BLaER1 treated with 17β-estradiol and CSF1 and Interleukin-3, amounts not matched to agents 10 nM and 100 nM (cell line): ENCODE results near the gene PASK.

Experiments
- H3K27ac ChIP-seq, 11 experiments: shearing (Covaris generic); formaldehyde crosslinking; 2 replicates each; pipeline ENCODE4 v1.8.1; 2022
- H3K27me3 ChIP-seq, 11 experiments: shearing (Covaris generic); formaldehyde crosslinking; 2 replicates each; pipeline ENCODE4 v1.8.1; 2022
- H3K36me3 ChIP-seq, 11 experiments: shearing (Covaris generic); formaldehyde crosslinking; 2 replicates each; pipeline ENCODE4 v1.8.1; 2022
- H3K4me1 ChIP-seq, 10 experiments: shearing (Covaris generic); formaldehyde crosslinking; 2 replicates each; pipeline ENCODE4 v1.8.1; 2022
- H3K4me2 ChIP-seq, 11 experiments: shearing (Covaris generic); formaldehyde crosslinking; 2 replicates each; pipeline ENCODE4 v1.8.1; 2022
- H3K4me3 ChIP-seq, 10 experiments: shearing (Covaris generic); formaldehyde crosslinking; 2 replicates each; pipeline ENCODE4 v1.8.1; 2022
- H3K9ac ChIP-seq, 11 experiments: shearing (Covaris generic); formaldehyde crosslinking; 2 replicates each; pipeline ENCODE4 v1.8.1; 2022
- H3K9me3 ChIP-seq, 11 experiments: shearing (Covaris generic); formaldehyde crosslinking; replicated peaks in 1 of 11; 2 replicates each; pipeline ENCODE4 v1.8.1; 2022
- H4K20me1 ChIP-seq, 11 experiments: shearing (Covaris generic); formaldehyde crosslinking; 2 replicates each; pipeline ENCODE4 v1.8.1; 2022
- Cebpa-rat ChIP-seq, 11 experiments: shearing (Covaris generic); IDR thresholded peaks; 2 replicates each; pipeline ENCODE4 v1.8.1; 2022

The PASK gene

DNA sequence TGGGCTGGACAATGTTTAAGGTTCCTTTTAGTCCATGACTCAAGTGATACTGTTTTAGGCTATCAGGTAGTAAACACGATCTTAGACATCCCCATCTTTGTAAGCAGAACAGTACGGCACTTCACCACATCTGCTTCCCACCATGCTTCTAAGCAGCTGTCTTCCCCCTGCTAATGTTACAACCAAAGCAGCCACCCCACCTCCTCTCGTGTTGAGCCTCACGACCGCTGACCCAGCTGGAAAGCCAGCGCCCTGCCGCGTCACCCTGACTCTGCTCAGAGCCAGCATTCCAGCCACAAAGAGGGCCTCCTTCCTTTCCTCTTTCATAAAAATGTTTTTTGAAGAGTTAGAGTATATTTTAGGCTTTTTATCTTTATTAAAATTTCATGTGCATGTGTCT, 56.6 kb downstream of the PASK start:
- Histone ChIP-seq H3K27ac (no peak overlapping the region), H3K4me1 (peaks cover 21 to 40% (median 33%) of the 10 kb centered on the region in 10 experiments), H3K36me3 (peaks cover 92 to 100% (median 99%) of the 10 kb centered on the region in 11 experiments), H3K9ac (no peak overlapping the region), H3K27me3 (no peaks in the 10 kb centered on the region), H3K4me2 (no peak overlapping the region), H3K9me3 (no peaks in the 10 kb centered on the region), H3K4me3 (no peak overlapping the region), H4K20me1 (peaks cover 13 to 83% (median 42%) of the 10 kb centered on the region in 11 experiments; a peak in 20 of 22 replicates)
- no peak for TF ChIP-seq Cebpa-rat (IDR thresholded peaks at IDR 0.05)

- no peak overlapping the region for H3K4me2 ChIP-seq
- no peaks in the 10 kb centered on the region for H3K9me3 ChIP-seq
- no peak for TF ChIP-seq Cebpa-rat (IDR thresholded peaks at IDR 0.05)
- H3K27ac ChIP-seq: no peak overlapping the region
- H4K20me1 ChIP-seq: peaks cover 11 to 88% (median 35%) of the 10 kb centered on the region in 11 experiments; a peak in 20 of 22 replicates
- H3K27me3 ChIP-seq: no peaks in the 10 kb centered on the region
- no peak overlapping the region for H3K4me3 ChIP-seq
- H3K9ac ChIP-seq: peak overlapping the region in 1 of 11 experiments; percentile 10; a peak in 1 of 22 replicates
- peaks cover 91 to 100% (median 99%) of the 10 kb centered on the region in 11 experiments for H3K36me3 ChIP-seq
- peaks cover 21 to 47% (median 37%) of the 10 kb centered on the region in 10 experiments for H3K4me1 ChIP-seq
Measured at GRCh38 chr2:241091734-241092445, 57.4 kb downstream of the PASK start.

DNA sequence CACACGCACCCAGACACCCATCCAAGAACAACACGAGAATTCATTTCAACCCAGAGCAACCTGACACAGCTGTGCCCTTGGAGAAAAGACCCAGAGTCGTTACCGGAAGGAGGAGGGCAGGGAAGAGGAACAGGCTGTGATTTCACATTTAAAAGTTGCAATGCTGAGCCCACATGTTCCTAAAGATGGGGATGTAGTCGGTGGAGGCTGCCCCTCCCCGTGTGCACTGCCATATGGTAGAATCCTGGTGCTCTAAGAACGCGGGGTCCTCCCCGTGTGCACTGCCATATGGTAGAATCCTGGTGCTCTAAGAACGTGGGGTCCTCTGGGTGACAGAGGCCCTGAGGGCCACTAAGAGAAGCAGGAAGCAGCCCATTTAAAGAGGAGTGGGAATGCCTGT, 58.1 kb downstream of the PASK start:
- peaks cover 89 to 100% (median 95%) of the 10 kb centered on the region in 11 experiments for H3K36me3 ChIP-seq
- no peak overlapping the region for H3K27ac ChIP-seq

DNA sequence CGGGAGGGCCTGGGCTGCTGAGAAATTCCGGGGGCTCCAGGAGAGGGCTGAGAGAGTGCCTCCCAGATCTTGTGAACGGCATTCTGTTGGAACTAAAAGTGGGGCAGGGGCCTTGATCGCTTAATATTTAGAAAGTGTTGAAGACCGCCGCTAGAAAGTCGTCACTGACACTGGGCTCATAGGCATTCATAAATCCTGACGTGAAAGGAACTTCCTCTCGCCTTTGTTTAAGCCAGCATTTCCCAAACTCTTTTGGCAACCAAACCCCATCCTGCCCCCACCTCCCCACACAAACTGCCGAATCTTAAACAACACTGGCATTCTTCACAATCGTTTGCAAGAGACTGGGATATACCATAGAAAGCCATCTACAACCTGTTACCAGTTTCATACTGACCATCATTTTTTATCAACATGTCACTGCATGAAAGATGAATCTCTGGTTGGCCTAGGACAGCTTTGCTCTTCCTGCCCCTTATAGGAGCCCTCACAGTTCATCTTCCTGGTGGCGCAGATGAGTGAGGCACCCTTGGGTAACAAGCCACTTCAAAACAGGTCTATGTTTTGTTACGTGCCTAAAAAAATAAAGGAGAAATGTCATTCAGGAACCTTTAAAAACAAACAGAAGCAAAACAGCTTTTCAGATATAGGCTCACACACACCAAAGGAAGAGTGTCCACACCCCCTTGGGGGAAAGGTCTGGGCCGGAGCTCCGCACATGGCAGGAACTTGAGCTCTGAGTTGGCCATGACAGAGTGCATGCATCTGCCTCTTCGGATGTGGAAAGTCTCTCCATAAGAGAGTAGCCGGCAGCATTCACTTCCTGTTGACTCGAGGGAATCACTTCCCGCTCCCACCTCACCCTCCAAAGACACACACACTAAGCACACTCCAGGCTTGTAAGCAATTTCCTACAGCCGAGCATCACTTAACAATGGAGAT, 60.2 kb downstream of the PASK start:
- Histone ChIP-seq H3K4me1 (peaks cover 12 to 45% (median 41%) of the 10 kb centered on the region in 10 experiments; a peak in 19 of 20 replicates), H3K9me3 (no peaks in the 10 kb centered on the region), H3K36me3 (peaks cover 72 to 100% (median 80%) of the 10 kb centered on the region in 11 experiments), H3K4me2 (peak overlapping the region; percentile 6 to 78 (median 62)), H3K27ac (0 out of 22 replicates have a peak overlapping the region, but pooled peaks of 2 of the 11 experiments have one; percentile 0 to 19), H3K27me3 (no peaks in the 10 kb centered on the region), H3K9ac (peak overlapping the region in 8 of 11 experiments; percentile 3 to 52 (median 26); a peak in 6 of 22 replicates), H4K20me1 (peaks cover 11 to 65% (median 23%) of the 10 kb centered on the region in 11 experiments; a peak in 20 of 22 replicates), H3K4me3 (no peak overlapping the region)
- TF ChIP-seq Cebpa-rat (IDR thresholded peaks at IDR 0.05): no peak

More for the DNA sequence above, 58.1 kb downstream of the PASK start:
- Histone ChIP-seq H3K4me3 (no peak overlapping the region), H3K9ac (no peak overlapping the region), H3K27me3 (no peaks in the 10 kb centered on the region), H3K4me1 (peaks cover 21 to 48% (median 43%) of the 10 kb centered on the region in 10 experiments), H4K20me1 (peaks cover 11 to 87% (median 34%) of the 10 kb centered on the region in 11 experiments; a peak in 20 of 22 replicates), H3K9me3 (no peaks in the 10 kb centered on the region), H3K4me2 (no peak overlapping the region)
- no peak for TF ChIP-seq Cebpa-rat (IDR thresholded peaks at IDR 0.05)

DNA sequence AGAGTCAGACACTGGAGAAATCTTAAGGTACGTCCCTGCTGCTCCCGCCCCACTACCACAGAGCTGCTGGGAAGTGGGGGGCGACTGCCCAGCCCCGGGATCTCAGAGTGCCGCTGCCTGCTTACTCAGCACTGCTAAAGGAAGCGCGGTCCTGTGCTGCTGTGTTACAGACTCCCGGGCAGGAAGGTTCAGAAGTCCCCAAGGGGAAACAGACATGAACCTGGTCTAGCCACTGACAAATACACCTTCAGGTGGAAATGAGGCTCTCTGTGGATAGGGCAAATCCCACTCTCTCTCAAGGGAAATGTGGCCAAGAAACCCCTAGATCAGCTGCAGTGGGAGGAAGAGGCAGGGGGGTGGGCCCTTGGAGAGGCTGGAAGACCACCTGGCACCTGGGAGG, 60.9 kb downstream of the PASK start:
- 0 out of 22 replicates have a peak overlapping the region, but pooled peaks of 2 of the 11 experiments have one; percentile 0 to 19 for H3K27ac ChIP-seq
- no peak overlapping the region for H3K4me3 ChIP-seq
- peaks cover 65 to 93% (median 73%) of the 10 kb centered on the region in 11 experiments for H3K36me3 ChIP-seq
- no peak for TF ChIP-seq Cebpa-rat (IDR thresholded peaks at IDR 0.05)
- H3K9me3 ChIP-seq: no peaks in the 10 kb centered on the region
- H3K4me1 ChIP-seq: peaks cover 12 to 45% (median 41%) of the 10 kb centered on the region in 10 experiments; a peak in 19 of 20 replicates
- peak overlapping the region in 8 of 11 experiments; percentile 3 to 52 (median 26); a peak in 6 of 22 replicates for H3K9ac ChIP-seq
- peak overlapping the region; percentile 6 to 78 (median 62) for H3K4me2 ChIP-seq
- H3K27me3 ChIP-seq: no peaks in the 10 kb centered on the region
- H4K20me1 ChIP-seq: peaks cover 10 to 59% (median 22%) of the 10 kb centered on the region in 11 experiments; a peak in 18 of 22 replicates

DNA sequence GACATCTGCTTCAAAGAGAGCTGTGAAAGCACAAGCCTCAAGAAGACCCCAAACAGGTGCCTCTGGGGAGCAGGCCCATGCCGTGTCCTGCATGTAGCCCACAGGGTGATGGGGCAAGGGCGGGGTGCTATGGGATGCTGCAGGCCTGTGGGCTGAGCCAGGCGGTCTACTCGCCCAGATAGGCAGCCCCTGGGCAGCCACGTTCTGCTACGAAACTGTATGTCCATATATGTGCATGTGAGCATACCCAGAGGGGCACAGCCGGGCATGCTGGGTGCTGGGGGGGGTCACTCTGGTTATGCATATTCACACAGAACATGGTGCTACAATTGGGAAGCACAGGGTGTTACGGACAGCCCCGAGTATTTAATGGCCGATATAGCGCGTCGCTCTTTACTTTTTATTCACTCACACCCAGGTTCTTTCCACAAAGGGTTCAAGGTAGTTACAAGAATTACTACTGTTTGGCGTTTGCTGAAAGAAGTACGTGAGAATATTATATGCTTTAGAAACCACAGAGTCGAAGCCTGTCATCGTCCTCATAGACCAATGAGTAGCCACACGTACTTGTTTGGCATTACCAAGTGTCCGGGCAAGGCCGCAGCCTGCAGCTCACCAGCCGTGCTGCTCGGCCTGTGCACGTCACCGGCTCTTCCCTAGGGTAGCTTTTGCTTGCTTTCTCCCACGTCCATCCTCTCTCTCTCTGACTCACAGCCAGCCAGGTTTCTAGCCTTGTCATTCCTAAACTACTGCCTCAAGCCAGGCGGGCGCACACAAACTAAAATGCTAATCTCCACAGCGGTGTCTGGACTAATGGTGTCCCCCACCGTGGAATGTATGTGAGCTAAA, 61.6 kb downstream of the PASK start:
- Histone ChIP-seq H3K4me2 (peak overlapping the region in 8 of 11 experiments; percentile 51 to 78 (median 63); a peak in 13 of 22 replicates), H3K27me3 (no peaks in the 10 kb centered on the region), H3K36me3 (peaks cover 57 to 86% (median 65%) of the 10 kb centered on the region in 11 experiments), H3K9me3 (no peaks in the 10 kb centered on the region), H3K27ac (0 out of 22 replicates have a peak overlapping the region, but pooled peaks of 1 of the 11 experiments have one; percentile 19), H4K20me1 (peaks cover 10 to 54% (median 22%) of the 10 kb centered on the region in 11 experiments; a peak in 17 of 22 replicates), H3K4me1 (peaks cover 12 to 45% (median 41%) of the 10 kb centered on the region in 10 experiments; a peak in 19 of 20 replicates), H3K9ac (peak overlapping the region in 4 of 11 experiments; percentile 3 to 52 (median 25); a peak in 2 of 22 replicates), H3K4me3 (no peak overlapping the region)
- TF ChIP-seq Cebpa-rat (IDR thresholded peaks at IDR 0.05): no peak

GRCh38 chr2:241084856-241085444, 64.3 kb downstream of the PASK start:
- Histone ChIP-seq H3K4me2 (peak overlapping the region in 1 of 11 experiments; percentile 71; a peak in 1 of 22 replicates), H3K27ac (no peak overlapping the region)
- no peak for TF ChIP-seq Cebpa-rat (IDR thresholded peaks at IDR 0.05)

More at GRCh38 chr2:241084856-241085444, 64.3 kb downstream of the PASK start:
- Histone ChIP-seq H3K9me3 (no peaks in the 10 kb centered on the region), H4K20me1 (peaks cover 0 to 46% (median 15%) of the 10 kb centered on the region in 11 experiments; a peak in 11 of 22 replicates), H3K27me3 (no peaks in the 10 kb centered on the region), H3K36me3 (peaks cover 32 to 59% (median 42%) of the 10 kb centered on the region in 11 experiments), H3K9ac (no peak overlapping the region), H3K4me1 (peaks cover 12 to 45% (median 41%) of the 10 kb centered on the region in 10 experiments; a peak in 19 of 20 replicates), H3K4me3 (no peak overlapping the region)
